Activated T-cell treated with anti-CD3 and anti-CD28 coated beads for 48 hours (primary cell): ENCODE results near the gene KLK14.

Experiments used
- DNase-seq: peaks from one replicate; pipeline ENCODE4 v3.0.0-alpha.2; 2020; ENCODE audit warnings: low read depth

KLK14 gene

DNA sequence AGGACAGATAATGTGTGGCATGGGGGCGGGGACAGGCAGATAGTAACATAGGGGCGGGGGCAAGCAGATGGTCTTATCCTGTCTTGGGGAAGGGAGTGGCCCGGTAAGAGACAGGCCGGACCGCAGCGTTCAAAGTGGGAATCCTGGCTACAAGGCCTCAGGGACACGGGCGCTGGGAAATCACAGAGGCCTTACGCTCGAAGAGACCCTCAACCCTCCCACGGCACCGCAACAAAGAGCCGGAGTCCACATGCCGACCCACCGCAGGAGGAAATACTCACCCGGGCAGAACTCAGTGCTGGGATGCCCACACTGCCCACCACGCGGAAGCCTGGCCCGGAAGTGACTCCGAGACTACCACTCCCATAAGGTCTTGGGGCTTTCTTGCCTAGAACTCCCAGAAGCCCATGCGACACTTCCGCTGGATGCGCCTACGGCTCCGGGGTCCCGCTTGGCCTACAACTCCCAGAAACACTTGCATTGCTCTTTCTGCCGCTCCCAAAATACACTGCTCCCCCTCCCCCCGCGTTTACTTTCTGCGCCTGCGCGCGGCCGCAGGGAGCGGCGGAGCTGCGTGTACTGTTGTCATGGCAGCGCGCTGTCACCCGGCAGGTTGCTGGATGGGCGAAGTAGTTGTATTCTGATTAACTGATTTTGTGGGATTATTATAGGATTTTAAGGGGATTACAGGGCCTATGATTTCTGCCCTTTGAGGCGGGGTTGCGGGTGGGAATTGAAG, 25.5 kb upstream of the KLK14 start, which contains the start of gene CTU1:
CTU1 (minus strand) TSS at position 344 of the 739 bp plus-strand sequence. CDS start 3,840 bp downstream, outside the sequence.
- DNase-seq, result peak; percentile 97

DNA sequence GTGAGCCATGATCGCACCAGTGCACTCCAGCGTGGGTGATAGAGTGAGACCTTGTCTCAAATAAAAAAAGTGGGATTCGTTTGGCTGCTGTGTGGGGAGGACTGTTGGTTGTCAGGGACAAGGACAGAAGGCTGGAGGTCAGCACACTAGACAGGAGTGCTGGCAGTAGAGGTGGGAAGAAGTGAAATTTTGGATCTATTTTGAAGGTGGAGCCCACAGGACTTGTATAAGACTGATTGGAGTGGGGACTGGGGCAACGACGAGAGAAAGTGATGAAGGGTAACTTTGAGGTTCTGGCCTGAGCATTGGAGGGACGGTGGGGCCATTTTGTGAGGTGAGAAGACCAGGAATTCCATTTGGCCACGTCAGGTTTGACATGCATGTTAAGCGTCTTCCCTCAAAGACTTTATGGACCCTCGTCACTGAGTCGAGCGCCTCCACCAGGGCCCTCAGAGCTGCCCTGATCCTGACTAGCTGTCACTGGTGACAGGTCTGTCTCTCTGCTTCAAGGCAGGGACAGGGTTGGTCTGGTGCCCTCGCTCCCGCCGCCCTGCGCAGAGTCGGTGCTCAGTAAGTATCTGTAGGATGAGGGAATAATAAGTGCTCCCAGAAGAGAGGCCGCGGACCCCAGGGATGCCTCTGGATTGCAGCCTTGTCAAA, 24.8 kb upstream of the KLK14 start:
- DNase-seq, result no peak

DNA sequence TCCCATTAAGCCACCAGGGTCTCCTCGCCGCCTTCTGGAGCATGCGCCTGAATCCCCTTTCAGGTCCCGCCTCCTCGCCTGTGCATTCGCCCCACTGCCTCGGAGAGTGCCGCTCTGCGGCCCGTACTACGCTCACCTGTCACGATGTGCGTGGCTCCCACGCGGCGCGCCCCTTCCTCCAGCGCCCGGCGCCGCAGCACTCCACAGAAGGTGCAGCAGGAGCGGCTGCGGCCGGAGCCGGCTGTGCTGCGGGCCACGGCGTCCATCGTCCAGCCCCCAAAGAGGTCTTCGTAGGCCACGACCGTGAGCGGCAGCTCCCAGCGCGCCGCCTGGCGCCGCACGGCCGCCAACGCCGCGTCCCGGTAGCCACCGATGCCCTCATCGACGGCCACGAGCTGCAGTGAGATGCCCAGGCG, 21.2 kb upstream of the KLK14 start:
- DNase-seq, result no peak

DNA sequence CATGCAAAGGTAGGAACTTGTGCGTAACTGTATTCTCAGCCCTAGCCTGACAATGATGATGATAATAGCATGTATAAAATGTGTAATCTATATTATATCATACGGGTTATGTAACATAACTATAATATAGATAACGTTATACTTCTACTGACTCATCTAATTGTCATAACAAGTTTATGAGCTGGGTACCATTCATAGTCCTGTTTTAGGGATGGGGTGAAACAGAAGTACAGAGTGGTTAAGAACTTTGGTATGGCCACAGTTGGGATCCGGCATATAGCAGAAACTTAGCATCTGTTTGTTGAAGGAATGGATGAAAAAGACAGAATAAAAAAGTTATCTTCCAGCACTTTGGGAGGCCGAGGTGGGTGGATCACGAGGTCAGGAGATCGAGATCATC, 20.3 kb upstream of the KLK14 start:
- DNase-seq, result no peak

DNA sequence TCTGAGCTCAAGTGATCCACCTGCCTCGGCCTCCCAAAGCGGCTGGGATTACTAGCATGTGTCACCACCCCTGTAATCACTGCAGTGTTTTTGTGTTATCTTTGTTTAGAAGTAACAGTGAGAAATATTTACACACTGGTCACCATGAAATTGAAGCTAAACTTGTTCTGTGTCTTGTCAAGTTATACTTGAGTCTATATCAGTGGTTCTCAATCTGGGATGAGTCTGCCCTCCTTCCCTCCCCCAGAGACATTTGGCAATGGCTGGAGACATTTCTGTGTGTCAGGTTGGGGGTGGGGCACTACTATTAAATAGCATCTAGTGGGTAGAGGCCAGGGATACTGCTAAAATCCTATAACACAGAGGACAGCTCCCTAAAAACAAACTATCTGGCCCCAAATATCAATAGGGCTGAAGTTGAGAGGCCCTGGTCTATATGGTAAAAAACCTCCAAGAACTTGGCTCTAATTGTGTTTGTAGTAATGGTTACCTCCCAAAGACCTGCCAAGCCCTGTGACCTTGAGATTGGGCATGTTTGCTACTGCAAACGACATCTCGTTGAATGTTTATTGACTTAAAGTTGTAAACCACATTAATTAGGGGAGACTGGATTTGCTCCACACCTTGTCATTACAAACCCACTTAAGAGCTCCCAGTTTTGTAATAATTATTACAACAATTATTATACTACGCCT, 18.6 kb upstream of the KLK14 start:
- no peak for DNase-seq

DNA sequence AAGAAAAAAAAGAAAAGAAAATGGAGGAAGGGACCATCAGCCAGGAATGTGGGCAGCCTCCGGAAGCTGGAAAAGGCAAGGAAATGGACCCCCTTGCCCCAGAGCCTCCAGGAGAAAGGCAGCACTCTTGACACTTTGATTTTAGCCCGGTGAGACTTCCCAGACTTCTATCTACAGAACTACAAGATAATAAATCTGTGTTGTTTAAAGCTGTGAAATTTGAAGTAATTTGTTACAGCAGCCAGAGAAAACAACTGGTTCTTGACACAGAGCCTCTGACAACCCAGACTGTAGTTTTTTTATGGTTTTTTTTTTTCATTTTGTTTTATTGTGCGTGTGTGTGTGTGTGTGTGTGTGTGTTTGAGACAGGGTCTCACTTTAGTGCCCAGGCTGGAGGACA, 17.9 kb upstream of the KLK14 start:
- DNase-seq, result no peak

DNA sequence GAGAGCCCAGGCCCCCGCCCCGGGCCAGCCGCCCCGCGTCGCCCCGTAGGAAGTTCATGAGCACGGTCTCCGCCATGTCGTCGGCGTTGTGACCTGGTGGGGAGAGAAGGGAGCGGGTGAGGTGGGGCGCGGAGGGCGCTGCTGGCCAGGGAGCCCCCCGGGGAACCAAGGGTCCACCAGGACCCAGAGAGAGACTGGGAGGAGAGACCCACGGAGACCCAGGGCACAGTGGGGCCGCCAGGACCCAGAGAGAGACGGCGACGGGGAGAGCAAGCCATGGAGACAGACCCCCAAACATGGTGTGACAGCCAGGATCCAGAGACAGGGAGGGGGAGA, 16.3 kb upstream of the KLK14 start:
- no peak for DNase-seq

DNA sequence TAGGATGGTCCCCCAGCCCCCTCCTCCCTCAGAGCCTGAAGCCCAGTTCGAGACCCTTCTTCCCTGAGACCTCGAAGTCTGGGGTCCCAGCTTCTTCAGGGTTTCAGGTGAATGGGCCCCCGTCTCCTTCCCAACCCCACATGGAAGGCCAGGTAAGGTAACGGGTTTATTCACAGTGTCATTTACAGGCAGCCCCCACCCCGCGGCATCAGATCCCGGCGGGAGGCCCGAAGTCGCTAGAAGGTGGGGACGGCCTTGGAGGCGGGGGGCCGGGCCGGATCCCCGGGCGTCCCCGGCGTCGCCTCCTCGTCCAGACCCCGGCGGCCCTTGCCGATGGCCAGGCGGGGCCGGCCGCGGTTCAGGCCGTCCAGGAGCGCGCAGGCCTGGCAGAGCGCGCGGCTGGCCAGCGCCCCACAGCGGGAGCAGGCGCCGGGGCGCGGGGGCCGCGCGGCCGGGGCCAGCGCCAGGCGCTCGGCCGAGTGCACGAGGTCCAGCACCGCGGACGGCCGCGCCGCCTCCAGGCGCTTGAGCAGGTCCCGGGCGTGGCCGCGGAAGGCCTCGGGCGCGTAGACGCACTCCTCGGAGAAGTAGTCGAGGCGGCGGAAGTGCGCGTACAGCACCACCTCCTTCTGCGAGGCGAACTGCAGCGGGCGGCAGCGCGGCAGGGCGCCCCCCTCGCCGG, 15.8 kb upstream of the KLK14 start:
- no peak for DNase-seq

DNA sequence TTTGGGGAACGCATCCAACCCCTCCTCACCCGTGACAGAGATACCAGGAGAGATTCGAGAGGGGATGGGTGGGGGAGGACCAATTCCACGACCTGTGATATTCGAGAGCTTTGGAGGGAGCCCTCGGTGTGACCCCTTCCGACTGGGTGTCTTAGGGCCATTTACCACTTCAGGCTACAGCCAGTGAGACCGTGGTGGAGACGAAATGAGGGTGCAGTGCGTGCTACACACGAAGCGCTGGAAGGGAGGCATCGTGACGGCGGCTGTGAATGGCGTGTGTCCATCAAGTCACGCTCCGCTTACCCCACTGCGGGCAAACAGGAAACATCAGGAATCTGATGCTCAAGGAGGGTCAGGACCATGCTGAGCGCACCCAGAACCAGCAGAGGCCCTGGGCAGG, 15.1 kb upstream of the KLK14 start:
- no peak for DNase-seq

DNA sequence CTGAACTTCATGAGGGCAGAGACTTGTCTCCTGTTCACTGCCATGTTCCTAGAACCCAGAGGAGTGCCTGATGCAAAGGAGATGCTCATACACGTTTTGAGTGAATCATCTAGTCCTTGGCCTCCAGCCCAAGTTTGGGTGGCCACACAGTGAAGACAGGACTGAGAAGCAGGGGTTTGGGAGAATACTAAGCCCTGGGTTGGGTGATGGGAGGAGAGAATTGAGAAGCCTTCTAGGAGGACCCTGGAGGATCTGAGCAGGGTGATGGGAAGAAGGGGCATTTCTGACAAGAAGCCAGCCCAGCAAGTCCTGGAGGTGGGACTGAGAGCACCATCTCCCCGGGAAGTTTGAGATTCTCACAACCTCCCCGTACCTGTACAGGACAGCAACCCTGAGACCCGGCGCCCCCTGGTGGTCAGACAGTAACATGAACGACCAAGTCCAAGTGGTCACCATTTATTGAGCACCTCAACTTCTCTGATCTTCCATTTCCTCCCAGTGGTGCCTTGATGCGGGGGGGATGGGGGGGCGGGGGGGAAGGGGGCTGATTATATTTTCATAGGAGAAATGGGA, 14.6 kb upstream of the KLK14 start:
- DNase-seq, result peak; percentile 60

DNA sequence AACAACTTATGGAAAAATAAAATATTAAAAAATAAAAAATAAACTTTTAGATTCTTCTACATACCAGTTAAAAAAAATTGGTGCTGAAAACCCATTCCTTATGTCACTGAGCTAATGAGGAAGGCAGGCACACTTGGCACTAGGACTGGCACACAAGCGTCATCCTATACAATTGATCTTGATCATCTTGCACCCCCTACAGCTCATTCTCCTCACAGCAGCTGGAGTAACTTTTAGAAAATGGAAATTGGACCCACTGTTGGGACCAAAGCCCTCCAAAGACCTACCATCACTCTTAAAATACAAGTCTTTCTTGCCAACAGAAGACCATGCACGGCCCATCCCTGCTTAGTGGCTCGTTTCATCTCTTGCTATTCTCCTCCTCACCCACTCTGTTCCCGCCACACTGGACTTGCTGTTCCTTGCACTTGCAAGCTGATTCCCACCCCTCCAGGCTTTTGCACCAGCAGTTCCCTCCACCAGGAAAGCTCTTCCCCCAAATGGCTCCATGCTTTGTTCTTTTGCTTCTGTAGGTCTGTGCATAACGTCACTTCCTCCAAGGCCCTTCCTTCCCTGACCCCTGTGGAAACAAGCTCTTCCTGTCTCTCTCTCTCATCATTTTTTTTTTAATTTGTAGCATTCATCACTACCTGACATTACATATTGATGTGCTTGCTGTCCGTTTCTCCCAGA, 13.9 kb upstream of the KLK14 start:
- no peak for DNase-seq

DNA sequence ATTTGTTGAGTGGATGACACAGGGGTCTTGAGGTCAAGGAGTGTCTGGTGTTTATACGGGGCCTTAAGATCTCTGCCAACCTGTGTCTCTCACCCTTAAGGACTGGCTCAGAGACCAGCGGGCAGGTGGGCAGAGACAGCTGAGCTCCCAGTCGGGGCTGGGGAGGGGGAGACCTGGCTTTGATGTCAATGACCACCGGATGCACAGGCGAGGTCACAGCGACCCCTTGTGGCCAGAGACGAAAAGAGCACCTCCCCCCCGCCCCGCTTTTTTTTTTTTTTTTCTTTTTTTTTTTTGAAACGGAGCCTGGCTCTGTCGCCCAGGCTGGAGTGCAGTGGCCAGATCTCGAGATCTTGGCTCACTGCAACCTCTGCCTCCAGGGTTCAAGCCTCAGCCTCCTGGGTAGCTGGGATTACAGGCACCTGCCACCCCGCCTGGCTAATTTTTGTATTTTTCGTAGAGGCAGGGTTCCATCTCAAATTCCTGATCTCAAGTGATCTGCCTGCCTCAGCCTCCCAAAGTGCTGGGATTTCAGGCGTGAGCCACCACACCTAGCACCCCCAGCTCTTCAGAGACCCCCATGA, 12.1 kb upstream of the KLK14 start:
- peak; percentile 31 for DNase-seq

DNA sequence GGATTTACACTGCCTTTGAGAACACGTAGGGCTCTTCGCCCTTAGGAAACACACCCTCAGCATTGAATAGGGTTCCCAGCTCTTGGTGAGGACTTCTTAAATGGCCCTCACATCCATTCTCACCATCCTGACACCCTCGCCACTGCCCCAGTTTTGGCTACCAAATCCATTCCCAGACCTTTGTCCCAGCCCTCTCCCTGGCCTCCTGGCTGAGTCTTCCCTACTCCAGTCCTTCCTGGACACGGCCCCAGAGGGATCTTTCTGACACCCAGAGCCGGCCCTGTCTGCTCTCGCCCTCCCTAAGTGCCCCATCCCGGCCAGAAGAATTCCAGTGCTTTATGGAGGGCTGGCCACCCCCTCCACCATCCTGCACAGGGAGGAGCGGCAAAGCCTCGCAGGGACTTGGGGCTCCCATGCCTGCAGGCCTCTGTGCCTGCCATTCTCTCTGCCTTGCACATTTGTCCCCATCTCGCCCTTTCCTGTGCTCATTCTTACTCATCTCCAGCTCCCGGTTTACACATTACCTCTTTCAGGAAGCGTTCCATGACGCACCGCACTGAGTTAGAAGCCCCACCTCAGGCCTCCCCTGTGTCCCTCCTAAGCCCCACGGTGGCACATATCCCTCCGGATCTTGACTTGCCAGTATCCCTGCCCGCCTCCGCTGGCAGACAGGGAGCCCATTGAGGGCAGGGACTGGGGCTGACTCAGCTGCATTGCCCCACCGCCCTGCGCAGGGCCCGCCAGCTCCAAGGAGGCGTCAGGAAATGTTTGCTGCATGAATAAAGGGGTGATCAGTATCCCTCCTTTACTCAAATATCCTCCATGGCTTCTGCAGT, 11.0 kb upstream of the KLK14 start:
- no peak for DNase-seq

DNA sequence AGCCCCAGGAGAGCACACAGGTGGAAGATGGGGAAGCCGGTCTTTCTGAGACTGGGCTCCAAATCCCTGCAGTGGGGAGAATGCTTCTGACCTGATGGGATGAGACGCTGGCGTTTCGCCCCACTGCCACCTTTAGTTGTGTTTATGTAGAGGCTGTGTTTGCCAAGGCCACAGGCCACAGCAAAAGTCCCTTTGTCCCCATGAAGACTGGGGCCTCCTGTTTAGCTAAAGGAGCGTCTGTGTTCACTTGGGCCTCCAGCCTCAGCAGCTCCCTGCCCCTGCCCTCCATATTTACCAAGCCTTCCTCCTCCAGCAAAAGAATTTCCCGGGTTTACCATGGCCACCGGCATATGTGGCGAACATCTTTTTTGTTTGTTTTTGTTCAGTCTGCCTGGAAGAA, 10.4 kb upstream of the KLK14 start:
- DNase-seq, result no peak

DNA sequence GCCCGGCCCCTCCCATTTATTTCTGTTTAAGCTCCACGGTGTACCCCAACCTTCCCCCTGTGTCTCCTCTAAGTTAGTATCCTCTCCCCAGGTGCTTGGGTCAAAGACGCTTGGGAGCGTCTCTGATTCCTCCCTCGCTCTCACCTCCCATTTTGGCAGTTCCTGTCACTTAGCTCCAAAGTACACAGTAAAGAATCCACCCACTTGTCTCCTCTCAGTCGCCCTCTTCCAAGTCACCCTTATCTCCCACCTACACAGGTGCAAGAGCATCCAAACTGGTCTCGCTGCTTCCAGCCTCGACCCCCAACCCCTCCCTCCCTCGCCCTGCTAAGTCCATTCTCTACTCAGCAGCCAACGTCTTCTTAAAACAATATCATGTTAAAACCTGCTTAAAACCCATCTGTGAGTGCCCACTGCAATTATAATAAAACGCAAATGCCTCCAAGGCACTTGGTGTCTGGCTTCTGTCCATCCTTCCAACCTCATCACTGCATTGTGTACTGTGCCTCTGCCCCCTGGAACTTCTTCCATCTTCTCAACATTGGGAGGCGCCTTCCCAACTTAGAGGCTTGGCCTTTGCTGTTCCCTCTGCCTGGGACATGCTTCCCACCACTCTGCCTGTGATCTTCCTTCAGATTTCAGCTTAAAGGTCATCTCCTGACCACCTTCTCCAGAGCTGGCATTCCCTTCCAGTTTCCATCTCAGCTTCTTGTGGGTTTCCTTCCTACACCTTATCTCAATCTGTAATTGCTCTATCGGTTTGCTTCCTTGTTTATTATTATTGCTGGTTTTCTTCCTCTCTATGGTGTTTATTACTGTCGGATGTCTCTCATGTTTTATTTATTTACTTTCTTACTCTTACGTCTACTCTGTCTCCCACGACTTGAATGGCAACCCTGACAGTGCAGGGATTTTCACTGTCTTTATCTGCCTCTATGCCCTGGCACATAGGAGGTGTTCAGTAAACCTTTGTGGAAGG, 9.5 kb upstream of the KLK14 start:
- no peak for DNase-seq

DNA sequence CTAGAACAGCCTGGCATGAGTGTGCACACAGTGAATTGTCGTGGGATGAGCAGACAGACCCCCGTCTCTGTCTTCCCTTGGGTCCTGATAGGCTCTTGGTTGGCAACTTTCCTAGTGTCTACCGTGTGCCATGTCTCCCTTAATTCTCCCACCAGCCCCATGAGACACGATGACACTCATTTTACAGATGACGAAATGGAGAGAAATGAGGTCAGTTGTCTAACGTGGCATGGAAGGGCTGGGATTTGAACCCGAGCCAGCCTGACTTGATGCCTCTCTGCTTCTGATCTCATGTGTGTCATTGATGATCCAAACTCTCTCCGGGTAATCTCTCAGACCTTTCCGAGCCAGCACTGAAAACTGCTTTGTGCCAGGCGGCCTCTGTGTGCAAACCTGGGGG, 8.4 kb upstream of the KLK14 start:
- no peak for DNase-seq

DNA sequence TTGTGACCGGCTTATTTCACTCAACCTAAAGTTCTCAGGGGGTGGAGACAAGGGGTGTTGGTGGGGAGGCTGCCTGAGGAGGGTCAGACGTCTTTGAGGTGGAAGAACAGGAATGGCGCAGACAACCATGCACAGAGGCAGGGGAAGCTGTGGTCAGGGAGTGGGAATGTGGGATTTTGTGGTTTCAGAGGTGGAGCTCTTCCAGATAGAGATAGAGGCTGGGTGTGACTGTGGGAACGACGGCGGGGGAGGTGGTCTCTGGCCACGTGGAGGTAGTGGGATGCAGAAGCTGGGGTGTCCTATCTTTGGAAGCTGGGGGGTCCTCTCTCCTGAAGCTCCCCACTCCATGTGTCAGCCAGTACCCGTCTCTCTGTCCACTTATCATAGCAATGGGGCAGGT, 7.8 kb upstream of the KLK14 start:
- DNase-seq, result no peak

DNA sequence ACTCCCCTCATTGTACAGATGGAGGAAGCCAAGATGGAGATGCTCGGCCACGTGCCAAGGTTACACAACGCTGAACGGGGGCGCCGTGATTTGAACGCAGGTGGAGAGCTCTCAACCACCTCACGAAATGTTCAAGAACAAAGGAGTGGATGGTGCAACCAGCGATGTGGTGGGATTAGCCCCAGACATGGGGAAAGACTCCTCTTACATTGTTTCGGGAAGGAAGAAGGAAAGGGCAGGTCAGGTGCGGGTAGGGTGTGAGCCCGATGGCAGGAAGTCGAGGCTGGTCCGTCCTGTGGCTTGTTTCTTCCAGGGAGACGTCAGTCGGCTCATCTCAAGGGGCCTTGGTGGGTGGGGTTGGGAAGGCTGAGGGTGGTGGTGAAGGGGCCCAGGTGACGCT, 7.1 kb upstream of the KLK14 start:
- DNase-seq, result no peak

DNA sequence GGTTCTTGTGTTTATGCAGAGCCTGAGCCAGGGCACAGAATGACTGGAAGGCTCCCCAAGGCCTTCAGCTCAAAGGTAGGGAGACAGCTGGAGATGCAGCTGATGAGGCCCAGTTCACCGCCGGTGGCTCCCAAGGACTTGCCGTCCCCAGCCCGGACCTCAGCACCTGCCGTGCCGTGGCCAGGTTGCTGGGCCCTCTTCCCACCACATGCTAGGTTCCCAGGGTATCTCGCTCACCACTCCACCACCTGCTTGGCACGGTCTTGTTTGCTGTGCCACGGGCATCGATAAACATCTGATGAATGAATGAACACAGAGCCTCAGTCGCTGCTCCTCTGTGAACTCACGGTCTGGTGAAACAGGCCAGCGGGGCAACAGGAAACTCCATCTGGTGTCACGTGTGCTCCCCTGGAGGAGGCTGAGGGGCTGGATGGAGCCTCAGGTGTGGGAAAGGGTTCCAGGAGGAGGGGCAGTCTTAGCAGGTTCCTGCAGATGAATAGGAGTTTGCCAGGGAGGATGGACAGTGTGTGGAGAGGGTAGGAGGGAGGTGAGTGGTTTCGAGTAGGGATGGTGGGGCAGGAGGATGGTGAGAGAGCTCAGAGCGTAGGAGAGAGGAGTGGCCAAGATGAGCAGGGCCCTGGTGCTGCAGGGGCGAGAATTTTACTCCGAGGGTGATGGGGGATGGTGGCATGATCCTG, 3.6 kb upstream of the KLK14 start:
- DNase-seq, result no peak
